ENCODE measurements around the gene REC8.

DNA sequence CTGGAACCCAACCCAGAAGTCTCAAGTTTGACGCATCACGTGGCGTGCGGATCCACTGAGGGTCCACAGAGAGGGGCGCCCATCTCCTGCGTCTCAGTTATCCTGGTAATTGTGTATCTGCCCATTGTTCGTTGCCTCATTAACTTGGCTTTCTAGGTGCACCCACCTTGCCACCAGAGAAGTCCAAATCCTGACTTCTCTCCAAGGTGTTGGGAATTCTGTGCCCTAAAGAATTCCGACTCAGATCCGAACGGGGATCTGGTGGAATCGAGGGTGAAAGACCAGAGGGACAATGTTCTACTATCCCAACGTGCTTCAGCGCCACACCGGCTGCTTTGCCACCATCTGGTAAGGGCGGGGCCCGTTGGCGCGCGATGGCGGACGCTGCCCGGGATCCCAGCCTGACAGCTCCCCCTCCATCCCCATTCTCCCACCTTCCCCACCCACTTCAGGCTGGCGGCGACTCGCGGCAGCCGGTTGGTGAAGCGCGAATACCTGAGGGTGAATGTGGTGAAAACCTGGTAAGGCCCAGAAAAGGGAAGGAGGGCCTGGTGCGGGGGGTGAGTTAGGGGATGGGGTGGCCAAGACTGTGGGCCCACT, 481 bp downstream of the REC8 start:
- TF ChIP-seq, protein P1, sequence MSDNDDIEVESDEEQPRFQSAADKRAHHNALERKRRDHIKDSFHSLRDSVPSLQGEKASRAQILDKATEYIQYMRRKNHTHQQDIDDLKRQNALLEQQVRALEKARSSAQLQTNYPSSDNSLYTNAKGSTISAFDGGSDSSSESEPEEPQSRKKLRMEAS (IDR thresholded peaks at IDR 0.05), result no peak
- no peak for TF ChIP-seq CTCF (IDR thresholded peaks at IDR 0.05; ENCODE audit: low read depth, low read length, missing input control)
- no peak for TF ChIP-seq RXRA (IDR thresholded peaks at IDR 0.05)
- TF ChIP-seq FOXA1 (IDR thresholded peaks at IDR 0.05), result no peak
- no peak for TF ChIP-seq RAD21 (IDR thresholded peaks at IDR 0.05)
- TF ChIP-seq TAF1 (conservative IDR thresholded peaks at IDR 0.05), result no peak
- TF ChIP-seq, protein P2, sequence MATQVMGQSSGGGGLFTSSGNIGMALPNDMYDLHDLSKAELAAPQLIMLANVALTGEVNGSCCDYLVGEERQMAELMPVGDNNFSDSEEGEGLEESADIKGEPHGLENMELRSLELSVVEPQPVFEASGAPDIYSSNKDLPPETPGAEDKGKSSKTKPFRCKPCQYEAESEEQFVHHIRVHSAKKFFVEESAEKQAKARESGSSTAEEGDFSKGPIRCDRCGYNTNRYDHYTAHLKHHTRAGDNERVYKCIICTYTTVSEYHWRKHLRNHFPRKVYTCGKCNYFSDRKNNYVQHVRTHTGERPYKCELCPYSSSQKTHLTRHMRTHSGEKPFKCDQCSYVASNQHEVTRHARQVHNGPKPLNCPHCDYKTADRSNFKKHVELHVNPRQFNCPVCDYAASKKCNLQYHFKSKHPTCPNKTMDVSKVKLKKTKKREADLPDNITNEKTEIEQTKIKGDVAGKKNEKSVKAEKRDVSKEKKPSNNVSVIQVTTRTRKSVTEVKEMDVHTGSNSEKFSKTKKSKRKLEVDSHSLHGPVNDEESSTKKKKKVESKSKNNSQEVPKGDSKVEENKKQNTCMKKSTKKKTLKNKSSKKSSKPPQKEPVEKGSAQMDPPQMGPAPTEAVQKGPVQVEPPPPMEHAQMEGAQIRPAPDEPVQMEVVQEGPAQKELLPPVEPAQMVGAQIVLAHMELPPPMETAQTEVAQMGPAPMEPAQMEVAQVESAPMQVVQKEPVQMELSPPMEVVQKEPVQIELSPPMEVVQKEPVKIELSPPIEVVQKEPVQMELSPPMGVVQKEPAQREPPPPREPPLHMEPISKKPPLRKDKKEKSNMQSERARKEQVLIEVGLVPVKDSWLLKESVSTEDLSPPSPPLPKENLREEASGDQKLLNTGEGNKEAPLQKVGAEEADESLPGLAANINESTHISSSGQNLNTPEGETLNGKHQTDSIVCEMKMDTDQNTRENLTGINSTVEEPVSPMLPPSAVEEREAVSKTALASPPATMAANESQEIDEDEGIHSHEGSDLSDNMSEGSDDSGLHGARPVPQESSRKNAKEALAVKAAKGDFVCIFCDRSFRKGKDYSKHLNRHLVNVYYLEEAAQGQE (IDR thresholded peaks at IDR 0.05), result no peak
- TF ChIP-seq GABPA (IDR thresholded peaks at IDR 0.05 in 1 of 2, conservative IDR thresholded peaks at IDR 0.05 in 1 of 2), result no peak
- TF ChIP-seq EGR1 (IDR thresholded peaks at IDR 0.05; ENCODE audit: low read depth in 2 of 2), result no peak
- no peak for TF ChIP-seq NR2F2 (IDR thresholded peaks at IDR 0.05)
